AG08395 (cell line): ENCODE data around the gene RYR2.
"Not testable (repeated sequence)": the region's sequence is repeated elsewhere in the genome, so short reads cannot be mapped to it uniquely, and the experiment has no call there.

Experiments used
- DNase-seq: peaks from one replicate; pipeline ENCODE4 v3.0.0; 2012; ENCODE audit warnings: mixed read lengths, low spot score

Gene RYR2

DNA sequence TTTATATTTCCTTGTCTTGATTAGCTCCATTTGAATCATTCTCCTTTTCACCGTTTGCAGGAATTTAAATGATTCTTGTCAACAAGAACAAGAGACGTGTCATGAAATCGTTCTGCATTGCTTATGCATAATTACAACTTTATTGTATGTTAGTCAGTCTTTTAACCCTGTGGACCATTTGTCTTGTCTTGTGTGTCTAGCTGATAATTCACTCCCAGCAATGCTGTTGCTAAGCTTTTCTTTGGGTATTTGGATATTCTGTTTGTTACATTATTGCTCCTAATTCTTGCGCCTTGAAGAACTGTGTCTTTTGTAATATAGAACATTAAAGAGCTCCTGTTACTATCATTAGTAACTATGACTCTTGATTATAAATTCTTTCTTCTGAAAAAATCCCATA is 311.9 kb downstream of the RYR2 start:
- DNase-seq: no peak

DNA sequence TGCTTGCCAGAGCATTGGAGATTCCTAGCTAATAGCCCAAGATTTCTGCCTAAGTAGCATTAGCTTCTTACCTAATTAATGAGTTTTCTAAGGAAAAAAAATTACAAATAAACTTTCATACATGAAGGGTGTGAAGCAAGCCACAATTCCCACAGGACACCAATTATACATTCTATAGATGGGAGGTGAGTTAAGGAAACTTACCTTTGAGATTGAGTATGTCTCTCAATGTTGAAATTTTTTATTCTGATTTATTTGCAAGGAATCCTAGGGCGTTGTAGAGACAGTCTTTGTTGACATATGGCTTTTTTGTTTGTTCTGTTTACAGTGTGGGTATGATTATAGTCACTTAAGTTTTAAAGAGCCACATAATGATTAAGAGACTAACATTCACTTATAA is 313.0 kb downstream of the RYR2 start:
- DNase-seq: no peak

DNA sequence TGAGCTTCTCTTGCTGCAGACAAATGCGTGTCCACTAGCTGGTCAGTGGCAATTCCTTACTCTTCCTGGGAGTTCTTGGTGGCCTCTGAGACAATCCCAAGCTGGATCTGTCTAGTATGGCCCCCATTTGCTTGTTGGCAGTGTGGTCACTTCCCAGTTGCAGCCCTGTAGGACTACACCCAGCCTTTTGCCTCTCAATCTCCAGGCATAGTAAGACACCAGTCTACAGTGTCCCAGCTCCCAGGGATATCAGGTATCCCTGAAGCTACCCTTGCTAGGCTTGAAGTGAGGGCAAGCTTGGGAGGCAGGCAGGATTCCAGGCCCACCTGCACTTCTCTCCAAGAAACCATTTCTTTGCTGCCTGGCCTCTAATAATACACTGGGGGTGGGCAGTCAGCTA is 316.6 kb downstream of the RYR2 start:
- DNase-seq: no peak

DNA sequence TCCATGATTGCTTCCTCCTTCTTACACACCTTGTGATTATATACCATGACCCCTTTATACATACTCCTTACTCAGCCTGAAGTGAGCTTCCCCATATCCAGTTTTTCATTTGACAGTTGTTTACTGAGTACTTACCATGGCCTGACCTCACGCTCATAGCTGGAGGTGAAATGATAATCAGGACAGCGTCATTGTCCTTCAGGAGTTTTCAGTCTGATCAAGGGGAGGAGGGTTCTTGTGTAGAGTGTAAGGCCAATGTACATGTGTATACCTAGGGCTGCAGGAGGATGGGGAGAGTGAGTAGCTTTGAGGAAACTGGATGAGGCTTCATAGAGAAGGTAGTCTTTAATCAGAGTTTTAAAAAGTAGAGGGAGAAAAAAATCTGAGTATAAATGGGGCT is 325.8 kb downstream of the RYR2 start:
- DNase-seq: no peak

DNA sequence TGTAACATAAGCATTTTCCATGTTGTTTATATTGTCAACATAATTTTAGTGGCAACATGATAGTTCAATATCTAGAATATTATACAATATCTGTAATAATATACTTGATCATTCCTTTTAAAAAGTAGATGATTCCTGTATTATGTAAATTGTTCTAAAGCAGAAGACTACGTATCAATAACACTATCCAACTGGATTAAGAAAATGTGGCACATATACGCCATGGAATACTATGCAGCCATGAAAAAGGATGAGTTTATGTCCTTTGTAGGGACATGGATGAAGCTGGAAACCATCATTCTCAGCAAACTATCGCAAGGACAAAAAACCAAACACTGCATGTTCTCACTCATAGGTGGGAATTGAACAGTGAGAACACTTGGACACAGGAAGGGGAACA is 329.5 kb downstream of the RYR2 start:
- DNase-seq: not testable (repeated sequence)

DNA sequence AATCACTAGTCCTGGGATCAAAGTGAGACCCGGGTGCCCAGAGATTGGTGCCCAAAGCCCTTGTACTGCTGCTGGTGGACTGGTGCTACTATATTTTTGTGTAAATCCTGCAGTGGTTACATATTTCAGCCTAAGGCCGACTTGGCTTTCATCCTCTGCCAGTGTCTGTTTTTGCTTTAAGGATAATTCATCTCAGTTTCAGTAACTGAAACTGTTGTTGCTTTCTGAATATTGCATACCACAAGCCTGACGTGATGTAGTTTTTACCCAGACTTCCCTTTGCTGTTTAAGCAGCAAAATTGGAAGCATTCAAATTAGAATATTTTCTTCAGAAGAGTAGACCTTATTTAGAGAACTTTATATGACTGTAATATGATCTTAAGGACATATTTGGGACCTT is 341.8 kb downstream of the RYR2 start:
- DNase-seq: peak; percentile 14

DNA sequence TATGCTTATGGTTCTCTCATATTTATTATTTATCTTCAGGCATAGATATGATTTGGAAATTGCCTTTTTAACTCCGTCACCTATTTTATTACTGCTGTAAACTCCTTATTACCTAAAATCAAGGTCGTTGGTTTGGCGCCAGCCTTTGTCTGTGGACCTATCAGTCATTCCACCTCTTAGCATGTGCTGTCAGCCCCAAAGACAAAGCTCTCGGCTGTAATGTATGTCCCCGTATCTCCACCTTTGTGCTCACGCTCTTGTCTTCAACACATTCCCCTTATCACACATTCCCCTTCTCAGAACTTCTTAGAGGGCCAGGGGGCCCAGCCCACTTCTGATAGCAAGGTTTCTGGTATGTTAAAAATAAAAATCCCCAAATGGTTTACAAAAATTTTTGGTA is 342.2 kb downstream of the RYR2 start:
- no peak for DNase-seq

DNA sequence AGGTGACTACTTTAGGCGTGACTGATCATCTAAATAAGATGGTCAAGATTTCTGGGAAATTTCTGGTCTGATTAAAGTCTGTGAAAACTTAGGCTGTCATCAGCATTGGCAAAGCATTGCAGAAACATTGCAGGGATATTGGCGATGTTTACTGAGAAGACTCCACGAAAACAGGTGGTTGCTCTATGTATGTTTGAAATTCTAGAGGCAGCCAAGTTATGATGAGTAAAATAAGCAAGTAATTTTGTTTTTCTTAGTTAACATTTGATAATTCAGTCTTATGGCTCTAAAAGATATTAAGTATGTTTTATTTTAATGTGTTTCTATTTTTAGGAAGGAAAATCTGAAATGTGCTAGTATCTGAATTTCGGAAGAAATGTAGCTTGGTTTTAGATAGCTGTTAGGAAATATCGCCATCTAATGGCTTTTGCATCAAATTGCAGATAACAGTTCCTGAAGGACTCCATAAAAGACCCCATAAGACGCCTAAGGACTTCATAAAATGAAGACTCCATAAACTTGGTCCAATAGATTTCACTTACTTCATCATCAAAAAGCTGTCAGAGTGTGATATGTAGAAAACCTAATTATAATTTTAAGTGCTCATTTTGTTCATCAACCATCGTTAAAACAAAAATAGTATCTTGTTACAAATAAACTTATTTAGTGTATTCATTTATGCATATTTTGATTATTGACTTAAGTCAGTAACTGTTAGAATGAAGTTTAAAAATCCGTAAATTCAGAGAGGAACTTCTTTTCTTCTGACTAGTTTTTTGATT is 344.6 kb downstream of the RYR2 start:
- peak; percentile 30 for DNase-seq

DNA sequence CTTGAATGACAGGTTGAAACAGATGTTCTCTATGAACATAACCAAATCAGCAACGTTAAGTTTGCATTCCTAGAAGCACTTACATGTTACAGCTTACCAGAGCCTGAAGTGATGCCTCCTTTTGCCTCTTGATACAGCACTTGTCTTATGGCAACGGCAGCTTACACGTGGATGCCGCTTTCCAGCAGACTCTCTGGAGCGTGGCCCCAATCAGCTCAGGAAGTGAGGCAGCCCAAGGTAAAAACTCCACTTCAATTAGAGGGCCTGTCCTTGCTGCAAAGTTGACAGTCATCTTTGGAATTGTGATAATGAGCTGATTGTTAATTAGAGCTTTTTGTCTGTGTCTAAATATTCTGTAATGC is 345.1 kb downstream of the RYR2 start:
- DNase-seq: no peak

DNA sequence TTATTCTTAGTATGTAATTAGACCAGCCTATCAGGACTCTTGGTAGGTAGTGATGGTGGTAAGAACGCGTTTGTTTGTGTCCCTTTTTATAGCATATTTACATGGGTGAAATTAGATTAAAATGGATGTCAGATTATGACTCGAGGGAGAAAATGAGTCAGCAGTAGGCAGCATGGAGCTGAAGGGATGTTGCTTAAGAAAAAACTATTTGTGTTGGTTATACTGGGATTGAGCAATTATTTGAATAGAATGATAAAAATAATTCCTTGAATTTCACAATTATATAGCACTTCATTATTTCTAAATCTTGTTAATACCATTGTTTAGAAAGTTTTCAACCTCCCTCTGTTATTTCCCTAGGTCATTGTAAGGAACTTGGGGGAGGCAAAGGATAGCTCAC is 348.8 kb downstream of the RYR2 start:
- no peak for DNase-seq

DNA sequence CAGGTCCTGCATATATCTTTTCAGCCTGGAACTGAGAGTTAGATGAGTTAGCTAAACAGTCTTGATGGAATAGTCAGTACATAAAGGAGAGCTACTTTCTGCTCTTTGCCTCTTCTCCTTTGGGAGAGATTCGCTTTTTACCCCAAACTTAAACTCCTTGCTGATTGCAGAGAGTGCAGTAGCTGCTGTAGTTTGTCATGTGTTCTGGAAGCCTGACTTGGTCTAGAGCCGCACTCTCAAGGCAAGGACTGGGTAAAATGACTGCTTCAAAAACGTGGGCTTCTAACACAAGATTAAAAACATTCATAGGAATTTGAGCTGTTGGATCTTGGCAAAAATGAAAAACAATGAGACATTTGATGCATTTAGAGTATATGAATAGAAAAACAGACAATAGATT is 351.6 kb downstream of the RYR2 start:
- no peak for DNase-seq

DNA sequence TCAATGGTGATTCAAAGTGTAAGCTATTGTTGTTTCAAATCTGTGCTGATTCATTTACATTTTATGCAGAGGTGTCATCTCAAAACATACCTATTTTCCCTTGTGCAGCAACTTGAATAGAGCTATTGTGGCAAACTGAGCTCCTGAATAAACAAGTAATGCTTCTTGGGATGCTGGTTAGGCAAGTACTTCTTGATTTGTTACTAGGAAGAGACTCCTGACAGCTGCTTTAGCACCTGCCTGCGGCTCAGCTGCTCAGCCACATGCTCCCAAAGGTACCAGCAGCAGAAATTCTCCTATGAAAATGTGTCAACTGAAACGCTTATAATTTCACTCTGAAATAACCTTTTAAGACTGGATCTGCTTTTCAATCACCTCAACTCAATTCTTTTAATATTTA is 352.3 kb downstream of the RYR2 start:
- DNase-seq: no peak

DNA sequence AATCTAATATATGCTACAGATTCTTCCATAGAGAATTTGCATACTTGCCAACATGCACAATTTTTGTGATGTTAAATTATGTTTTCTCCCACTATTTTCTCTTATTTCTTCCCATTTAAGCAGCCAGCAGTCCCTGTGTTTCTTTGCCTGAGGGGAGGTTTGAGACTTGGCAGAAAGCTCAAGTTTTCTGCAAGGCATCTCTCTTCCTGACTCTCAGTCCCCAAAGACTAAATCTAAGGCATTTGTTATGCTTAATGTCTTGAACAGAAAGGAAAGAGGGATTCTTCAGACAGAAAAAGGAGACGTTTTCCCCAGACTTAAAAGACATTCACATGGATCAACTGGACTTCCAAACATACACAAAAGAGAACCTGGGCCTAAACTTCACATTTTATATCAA is 354.4 kb downstream of the RYR2 start:
- DNase-seq: no peak

DNA sequence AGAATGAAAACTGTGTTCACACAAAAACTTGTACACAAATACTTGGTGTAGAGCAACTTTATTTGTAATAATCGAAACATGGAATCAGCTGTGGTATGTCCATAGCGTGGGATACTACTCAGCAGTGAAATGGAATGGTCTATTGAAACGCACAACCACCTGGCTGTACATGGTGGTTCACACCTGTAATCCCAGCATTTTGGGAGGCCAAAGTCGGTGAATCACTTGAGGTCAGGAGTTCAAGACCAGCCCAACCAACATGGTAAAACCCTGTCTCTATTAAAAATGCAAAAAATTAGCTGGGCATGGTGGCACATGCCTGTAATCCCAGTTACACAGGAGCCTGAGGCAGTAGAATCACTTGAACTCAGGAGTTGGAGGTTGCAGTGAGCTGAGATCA is 356.8 kb downstream of the RYR2 start:
- no peak for DNase-seq

DNA sequence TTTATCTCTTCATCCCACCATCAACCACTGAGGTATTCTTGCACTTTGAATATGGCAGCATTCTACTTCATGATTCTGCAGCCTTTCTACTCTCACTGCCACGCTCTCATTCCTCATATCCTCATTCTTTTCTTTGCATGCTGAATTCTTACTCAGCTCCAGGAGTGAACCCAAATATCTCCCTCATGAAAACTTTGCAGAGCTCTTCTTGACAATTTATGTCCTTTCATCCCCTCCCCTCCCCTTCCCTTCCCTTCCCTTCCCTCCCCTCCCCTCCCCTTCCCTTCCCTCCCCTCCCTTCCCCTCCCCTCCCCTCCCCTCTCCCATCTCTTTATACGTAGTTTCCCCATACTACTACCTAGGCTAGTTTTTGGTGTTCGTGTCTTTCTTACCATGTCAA is 363.9 kb downstream of the RYR2 start:
- DNase-seq: no peak

DNA sequence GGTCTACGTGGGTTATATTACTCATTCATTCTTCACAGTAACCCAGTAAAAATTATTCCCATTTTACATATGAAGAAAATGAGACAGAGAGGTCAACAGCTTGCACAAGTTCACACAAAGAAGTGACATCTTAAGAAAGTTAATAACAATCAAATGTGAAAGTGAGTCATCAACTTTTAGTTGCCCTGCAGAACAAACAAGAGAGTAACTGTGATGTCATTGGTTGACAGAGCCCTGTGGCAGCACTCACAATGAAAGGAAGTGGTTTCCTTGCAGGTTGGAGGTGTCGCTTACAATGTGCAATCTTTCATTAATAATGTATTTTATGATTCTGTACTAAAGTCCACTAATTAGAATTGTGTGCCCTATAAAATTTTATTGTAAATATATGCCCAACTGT is 369.6 kb downstream of the RYR2 start:
- DNase-seq: no peak

DNA sequence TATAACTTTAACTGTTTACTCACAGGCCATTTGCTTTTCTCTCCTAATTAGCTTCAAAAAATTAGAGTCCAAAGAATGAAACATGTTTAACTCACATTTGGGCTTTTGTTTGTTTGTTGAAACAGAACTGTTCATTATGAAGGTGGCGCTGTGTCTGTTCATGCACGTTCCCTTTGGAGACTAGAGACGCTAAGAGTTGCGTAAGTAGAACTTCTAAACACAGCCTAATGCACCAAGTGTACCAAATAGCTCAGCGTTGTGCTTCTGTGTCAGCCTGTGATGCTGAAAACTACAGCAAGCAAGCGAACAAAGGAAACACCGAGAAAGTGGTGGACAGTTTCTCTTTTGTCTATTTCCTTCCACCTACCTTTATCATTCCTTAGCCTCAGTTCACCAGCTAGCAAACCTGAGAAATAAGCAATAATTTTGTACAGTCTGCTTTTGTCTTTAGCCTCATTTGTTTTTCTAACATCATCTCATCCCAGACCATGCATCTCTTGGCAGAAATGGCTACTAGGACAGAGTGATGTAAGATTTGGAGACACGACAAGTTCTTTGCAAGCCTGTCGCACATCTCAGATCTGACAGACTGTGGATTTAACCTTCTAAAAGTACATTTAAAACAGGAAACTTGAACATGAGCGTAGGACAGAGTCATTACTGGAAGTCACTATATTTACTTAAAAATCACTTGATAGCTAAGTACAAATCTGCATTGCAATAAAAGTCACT is 375.1 kb downstream of the RYR2 start:
- DNase-seq: no peak

DNA sequence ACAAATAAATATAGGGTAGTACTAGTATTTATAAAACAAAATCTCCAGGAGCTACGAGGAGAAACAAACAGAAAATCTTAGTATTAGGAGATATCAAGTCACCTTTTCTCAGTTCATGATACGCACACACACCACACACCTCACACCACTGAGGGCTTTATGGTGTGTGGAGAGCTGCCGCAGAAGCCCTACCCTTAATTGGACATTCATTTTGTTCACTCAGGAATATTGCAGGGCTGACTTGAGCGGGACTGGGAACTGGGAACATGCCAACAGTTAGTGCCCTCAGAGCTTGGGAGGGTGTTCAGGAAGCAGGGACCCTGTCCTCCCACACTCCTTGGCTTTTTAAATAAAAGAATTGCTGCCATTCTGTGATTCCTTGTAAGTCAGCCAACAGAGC is 386.8 kb downstream of the RYR2 start:
- DNase-seq: no peak

DNA sequence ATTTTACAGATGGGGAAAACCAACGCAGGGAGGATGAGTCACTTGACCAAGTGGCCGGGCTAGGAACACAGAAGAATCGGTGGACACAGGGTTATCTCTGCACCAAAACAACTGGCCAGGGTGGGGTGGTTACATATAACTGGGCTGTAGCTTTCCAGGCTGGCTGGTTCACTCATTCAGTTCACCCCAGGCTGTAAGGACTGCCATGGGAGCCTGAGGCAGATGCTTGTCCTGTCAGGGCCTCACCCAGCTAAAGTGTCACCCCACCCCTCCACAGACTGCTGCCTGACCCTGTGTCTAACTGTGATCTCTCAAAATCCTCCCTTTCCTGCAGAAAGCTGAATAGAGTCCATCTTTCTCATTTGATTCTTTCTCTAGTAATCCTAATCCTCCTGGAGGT is 387.3 kb downstream of the RYR2 start:
- DNase-seq: no peak

DNA sequence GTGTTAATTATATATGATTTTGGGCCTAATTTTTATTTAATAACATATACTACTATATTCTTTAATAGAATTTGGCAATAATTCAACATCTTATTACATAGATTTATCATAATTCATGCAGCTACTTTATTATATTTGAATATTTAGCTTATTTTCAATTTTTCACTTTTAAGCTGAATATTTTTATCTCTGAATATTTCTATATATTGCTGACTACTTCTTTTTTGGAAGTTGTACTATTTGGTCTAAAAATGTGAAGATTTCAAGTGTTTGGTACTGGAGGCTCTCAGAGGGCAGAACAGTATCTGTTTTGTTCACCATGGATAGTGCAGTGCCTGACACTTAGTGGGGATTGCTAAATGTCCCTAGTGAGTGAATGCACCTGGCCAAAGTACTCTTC is 389.5 kb downstream of the RYR2 start:
- no peak for DNase-seq

DNA sequence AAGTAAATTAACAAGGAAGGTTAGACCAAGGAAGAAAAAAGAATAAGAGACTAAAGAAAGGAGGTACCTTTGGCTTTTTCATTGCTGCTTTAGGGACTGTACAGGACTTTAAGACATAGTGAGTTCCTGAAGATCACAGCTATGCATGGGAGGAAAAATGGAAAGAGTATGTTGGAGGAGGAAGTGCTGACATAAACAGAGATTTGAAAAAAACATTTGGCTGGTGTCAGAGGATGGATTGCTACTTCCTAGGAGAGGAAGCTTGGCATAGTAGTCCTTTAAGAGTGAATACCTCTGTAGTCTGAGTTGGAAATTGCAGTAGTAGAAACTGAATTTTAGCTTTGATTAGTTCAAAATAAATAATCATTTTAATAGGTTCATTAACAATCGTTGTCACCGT is 398.4 kb downstream of the RYR2 start:
- DNase-seq: no peak

DNA sequence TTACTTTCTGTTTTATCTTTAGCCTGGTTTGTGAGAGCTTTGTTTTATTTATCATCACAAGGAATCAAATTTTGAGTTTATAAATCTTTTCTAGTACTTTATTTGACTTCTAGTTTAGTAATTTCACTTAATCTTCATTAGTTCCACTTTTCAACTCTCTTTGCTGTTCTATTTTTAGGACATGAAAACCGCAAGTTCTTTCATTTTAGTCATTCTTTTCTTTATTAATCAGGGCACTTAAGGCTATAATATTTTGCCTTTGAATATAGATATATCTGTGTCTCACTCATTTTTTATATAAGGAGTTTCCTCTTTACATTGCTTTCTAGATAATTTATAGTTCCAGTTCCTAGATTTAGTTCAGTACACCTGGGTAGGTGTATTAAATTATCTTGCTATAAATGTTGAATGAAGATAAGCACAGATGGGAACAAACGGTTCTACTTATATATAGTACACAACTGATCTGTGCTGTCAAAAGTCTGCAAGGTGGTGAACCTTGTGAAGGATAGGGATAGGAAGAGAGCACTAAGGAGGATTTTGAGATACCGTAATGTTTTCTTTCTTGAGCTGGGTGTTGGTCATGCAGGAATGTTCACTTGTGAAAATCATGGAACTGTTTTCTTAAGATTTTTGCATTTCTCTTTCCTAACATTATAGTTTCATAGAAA is 402.3 kb downstream of the RYR2 start:
- DNase-seq: no peak

DNA sequence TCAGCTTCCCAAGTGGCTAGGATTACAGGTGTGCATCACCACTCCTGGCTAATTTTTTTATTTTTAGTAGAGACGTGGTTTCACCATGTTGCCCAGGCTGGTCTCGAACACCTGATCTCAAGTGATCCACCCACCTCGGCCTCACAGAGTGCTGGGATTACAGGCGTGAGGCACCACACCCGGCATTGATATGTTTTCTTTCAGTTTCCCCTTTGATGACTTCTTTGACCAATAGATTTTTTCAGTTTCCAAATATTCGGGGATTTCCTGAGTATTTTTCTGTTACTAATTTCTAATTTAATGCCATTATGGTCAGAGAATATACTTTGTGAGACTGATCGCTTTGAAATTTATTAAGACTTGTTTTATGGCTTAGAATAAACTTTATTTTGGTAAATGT is 406.1 kb downstream of the RYR2 start:
- DNase-seq: no peak
